HK-2 (cell line): ENCODE measurements around the gene SLC16A6.
"Not testable (repeated sequence)": the region's sequence is repeated elsewhere in the genome, so short reads cannot be mapped to it uniquely, and the experiment has no call there.

Experiments used
- DNase-seq: peaks from one replicate; pipeline ENCODE4 v3.0.0-alpha.2; 2018; ENCODE audit not compliant: unreplicated experiment

The SLC16A6 gene

DNA sequence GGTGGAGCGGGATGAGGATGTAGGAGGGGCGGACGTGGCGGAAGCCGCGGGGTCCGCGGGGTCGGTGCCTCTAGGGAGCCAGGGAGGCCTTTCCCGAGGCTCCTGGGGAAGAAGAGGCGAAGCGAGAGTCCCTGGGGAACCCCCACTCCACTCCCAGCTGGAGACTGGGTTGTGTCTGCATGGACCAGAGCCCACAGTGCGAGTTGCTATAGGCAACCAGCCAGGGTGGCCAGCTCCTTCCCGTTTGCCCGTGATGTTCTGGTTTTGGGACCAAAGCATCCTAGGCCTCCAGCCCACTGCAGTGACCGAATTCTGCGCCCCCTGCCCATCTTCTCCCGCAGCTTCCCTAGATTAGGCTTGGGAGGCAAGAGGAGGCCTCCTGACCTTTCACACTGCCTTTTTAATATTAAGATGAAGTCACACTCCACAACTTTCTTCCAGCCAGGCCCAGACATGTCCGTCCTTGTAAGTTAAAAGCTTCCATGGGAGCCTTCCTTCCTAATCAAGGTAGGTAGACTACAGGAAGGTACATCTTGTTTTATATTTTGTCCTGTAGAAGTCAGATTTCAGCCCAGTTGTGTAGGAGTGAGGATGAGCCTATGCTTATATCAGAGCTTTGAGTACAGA, 42.6 kb downstream of the SLC16A6 start:
- DNase-seq: no peak

- peak; percentile 96 for DNase-seq
These were observed 43.3 kb downstream of the SLC16A6 start, which contains the start of gene AMZ2 for GRCh38 chr17:68247445-68248198. TSS of gene AMZ2 (plus strand) at chr17:68248043. CDS start at chr17:68250188, 2,145 bp downstream.

DNA sequence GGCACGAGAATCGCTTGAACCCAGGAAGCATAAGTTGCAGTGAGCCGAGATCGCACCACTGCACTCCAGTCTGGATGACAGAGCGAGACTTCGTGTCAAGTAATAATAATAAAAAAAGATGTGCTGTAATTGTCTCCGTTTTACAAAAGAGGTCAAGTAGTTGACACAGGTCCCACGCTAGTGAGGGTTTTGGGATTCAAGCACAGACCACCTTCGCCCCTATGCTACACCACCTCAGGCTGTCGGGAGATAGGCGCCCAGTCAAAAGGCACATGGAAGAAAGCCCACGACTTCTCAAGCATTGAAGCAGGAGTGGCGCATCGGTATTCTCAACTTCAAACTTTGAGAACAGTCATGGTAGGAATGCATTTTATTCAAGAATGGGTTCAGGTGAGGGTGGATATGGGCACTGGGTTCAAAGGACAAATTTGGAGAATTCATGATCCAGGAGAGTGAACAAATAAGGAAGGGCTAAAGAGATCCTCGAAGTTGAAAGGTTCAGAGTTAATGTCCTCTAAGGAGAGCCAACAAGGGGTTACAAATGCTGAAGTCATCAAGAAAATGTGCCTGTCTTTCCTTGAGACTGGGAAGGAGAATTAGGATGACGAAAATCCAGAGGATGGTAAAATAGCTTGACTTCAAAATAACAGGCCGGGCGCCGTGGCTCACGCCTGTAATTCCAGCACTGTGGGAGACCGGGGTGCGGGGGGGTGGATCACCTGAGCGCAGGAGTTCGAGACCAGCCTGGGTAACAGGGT, 44.5 kb downstream of the SLC16A6 start:
- no peak for DNase-seq

GRCh38 chr17:68239632-68240366, 51.1 kb downstream of the SLC16A6 start:
- no peak for DNase-seq

- no peak for DNase-seq
These were observed 52.1 kb downstream of the SLC16A6 start for GRCh38 chr17:68238871-68239253.

- no peak for DNase-seq
These were observed 52.6 kb downstream of the SLC16A6 start for GRCh38 chr17:68238164-68238870.

GRCh38 chr17:68237369-68238163, 53.4 kb downstream of the SLC16A6 start:
- DNase-seq: not testable (repeated sequence)

DNA sequence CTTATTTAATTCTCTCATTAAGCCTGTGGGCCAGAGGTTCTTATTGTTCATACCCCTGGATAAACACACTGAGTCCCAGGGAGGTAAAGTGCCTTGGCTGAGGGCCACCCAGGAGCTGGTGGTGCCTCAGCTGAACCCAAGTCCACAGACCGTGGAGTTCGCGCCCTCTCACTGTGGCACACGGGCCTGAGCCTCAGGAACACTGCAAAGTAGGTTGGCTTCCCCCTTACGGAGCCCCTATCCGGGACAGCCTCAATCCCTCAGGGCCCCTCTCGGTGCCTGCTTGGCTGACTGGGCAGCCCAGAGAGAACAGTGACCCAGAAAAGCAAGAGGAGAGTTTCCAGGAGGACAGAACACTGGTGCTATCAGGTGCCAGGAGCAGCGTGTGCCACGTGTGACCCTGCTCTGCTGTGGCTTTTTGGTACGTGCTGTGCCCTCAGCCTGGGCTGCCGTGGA, 55.6 kb downstream of the SLC16A6 start:
- peak; percentile 31 for DNase-seq

DNA sequence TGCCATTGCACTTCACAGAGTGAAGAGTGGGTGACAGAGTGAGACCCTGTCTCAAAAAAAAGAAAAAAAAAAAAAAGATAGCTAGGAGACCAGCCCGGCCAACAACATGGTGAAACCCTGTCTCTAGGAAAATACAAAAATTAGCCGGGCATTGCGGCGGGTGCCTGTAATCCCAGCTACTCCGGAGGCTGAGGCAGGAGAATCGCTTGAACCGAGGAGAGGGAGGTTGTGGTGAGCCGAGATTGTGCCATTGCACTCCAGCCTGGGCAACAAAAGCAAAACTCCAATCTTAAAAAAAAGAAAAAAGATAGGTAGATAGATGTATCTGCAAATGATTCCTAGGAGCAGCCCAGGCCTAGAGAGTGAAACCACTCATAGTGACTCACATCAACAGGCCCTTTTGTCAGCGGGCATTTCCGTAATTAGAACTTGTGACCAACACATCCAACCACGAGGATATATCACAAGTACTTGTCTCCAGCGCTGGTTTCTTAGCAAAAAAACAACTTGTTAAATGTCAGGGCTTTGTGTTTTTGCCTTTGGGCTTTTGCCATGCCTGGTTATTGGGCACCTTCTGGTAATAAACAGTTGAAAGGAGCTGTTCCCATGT, 56.1 kb downstream of the SLC16A6 start:
- DNase-seq: peak; percentile 60

DNA sequence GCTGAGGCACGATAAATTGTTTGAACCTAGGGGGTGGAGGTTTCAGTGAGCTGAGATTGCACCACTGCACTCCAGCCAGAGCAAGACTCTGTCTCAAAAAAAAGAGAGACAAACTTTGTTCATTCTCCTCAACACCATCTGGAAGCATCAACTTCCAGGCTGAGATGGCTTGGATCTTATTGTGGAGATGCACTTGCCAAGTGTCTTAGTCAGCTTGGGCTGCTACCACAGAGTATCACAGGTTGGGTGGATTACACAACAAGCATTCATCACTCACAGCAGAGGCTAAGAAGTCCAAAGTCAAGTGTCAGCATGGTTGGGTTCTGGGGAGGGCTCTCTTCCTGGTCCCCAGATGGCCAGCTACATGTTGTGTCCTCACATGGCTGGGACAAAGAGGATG, 58.2 kb downstream of the SLC16A6 start:
- DNase-seq: not testable (repeated sequence)

DNA sequence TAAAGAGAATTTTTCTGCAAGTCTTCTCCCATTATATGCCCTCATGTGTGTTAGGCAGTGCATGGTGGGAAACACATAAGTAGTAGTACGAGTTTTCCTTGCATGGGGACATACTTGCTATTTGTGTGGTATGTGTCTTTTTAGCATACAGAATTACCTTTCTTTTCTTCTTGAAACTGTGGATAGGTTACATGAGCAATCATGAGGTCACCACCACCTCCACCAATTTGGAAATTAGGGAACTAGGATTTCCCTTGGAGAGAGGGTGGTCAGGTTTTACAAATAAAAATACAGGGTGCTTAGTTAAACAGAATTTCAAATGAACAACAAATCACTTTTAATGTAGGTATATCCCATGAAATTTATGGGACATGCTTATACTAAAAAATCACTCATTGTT, 59.4 kb downstream of the SLC16A6 start:
- DNase-seq: no peak

DNA sequence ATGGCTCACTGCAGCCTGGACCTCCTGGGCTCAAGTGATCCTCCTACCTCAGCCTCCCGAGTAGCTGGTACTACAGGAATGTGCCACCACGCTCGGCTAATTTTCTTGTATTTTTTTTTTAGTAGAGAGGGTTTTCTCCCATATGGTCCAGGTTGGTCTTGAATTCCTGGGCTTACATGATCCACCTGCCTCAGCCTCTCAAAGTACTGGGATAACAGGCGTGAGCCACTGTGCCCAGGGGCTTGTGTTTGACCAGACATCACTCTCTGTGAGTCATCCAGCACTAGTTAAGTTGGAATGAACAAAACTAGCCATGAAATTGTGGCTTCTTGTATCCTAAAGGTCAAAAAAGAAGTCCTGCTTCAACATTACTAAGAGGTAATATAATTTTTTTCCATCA, 59.8 kb downstream of the SLC16A6 start:
- not testable (repeated sequence) for DNase-seq

DNA sequence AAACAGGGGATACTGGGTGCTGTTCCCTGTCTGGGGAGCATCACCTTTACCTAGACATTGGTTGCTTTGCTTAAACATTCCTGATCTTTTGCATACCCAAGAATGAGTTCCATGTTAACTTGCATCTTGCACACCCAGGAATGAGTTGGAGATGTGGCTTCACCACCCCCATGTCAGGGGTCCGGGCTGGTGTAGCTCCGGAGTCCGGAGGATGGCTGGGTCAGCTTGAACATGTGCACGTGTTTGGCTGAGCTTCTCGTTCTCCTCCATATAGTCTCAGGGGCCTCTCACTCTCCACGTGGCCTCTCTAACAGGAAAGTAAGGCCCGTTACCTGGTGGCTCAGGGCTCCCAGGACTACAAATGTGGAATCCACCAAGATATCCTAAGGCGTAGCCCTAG, 61.3 kb downstream of the SLC16A6 start:
- DNase-seq: no peak

DNA sequence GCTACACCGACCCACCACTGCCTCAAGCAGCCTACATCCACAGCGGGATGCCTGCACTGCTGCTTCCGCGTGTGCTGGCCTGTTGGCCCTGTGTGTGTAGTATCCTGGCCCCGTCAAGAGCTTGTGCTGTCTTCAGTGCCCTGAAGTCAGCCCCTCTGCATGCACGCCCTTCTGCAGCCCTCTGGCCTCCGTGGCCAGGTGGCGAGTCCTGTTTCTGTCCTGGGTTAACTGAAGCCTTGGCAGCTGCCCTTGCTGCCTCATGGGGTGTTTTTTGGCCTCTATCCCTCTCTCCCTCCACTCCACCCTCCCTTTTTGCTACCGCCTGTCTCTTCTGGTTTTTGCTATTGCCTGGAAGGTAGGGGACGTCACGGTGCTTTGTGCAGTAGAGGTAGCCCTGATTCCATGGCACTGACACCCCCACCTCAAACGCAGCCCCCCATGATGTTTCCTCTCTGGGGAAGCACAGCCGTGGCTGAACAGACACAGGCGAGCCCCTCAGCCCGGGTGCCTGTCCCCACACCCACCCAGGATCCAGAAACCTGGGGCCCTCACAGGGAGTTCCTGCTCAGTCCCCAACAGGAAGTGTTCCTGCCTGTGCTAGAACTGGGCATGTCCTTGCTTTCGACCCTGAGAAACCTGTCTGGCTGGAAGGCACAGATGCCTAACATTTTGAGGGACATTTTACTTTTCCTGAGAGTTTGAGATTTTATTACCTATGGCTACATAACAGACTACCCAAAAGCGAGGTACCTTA, 61.9 kb downstream of the SLC16A6 start:
- DNase-seq: no peak

- not testable (repeated sequence) for DNase-seq
These were observed 62.8 kb downstream of the SLC16A6 start for GRCh38 chr17:68228039-68228680.

DNA sequence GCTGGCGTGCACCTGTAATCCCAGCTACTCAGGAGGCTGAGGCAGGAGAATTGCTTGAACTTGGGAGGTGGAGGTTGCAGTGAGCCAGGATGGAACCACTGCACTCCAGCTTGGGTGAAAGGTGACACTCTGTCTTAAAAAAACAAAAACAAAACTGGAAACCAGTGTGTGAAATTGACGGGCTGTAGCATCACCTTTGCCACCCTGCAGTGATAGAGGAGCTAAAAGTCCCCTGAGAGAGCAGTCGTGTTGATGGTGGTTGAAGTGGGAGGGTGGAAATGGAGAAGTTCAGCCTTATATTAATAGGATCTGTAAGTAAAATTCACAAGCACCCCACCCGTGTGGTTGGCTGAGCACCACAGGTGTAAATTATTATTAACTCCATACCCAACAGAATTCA, 65.9 kb downstream of the SLC16A6 start:
- not testable (repeated sequence) for DNase-seq

DNA sequence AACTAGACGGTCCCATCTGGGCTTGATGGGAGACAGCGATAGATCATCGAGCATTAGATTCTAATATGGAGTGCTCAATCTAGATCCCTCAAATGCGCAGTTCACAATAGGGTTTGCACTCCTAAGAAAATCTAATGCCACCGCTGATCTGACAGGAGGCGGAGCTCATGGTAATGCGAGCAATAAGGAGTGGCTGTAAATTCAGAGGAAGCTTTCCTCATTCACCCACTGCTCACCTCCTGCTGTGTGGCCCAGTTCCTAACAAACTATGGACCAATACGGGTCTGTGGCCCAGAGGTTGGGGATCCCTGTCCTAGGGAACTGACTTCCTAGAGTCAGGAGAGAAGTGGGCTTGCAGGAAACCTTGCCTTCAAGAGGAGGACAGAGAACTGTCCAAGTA, 68.3 kb downstream of the SLC16A6 start:
- DNase-seq: no peak

DNA sequence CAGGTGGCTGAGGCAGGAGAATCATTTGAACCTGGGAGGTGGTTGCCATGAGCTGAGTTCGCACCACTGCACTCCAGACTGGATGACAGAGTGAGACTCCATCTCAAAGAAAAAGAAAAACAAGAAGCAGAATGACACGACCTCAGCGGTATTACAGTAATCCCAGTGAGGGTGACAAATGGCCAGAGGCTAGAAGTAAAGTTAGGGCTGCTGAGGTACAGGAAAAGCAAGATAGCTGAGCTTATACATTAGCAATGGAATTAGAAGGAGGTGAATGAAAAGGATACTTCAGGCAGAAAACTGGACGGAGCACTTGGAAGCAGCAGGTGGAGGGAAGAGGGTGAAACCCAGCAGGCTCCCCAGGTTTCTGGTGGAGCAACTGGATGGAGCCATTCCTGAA, 69.1 kb downstream of the SLC16A6 start:
- DNase-seq: no peak

- not testable (repeated sequence) for DNase-seq
These were observed 70.1 kb downstream of the SLC16A6 start for GRCh38 chr17:68220786-68221185.
